VCaP (cell line): ENCODE measurements around the gene TPP2.

Experiments
- H3K27ac ChIP-seq: fragments of 450-650 bp; 2 replicates; pipeline ENCODE4 v1.5.1; 2017
- CTCF ChIP-seq: fragments of 450-650 bp; conservative IDR thresholded peaks from 2 replicates; pipeline ENCODE4 v1.5.1; 2017; ENCODE audit warnings: mild to moderate bottlenecking, moderate library complexity

TPP2 gene

GRCh38 chr13:102718746-102719145, 122.0 kb downstream of the TPP2 start:
- H3K27ac ChIP-seq = no peak overlapping the region
- no peak for TF ChIP-seq CTCF

GRCh38 chr13:102721800-102722231, 125.0 kb downstream of the TPP2 start:
- no peak for TF ChIP-seq CTCF
- no peak overlapping the region for H3K27ac ChIP-seq

DNA sequence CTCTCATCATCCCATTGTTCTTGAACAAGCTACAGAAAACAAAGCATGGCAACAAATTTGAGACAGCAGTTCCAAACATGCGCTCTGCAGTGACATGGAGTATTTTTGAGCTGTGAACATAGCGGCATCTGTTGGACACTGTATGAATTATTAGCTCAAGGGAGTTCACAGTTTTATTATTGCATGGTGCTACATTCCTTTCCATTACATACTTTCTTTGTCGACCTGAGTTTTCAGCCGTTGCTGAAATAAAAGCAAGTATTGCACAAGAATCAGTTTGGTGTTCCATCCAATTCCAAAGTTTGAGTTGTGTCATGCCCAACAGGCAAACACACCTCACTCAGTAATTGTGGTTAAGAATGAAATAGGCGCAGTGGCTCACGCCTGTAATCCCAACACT, 128.1 kb downstream of the TPP2 start:
- no peak overlapping the region for H3K27ac ChIP-seq
- peak; percentile 88 for TF ChIP-seq CTCF

GRCh38 chr13:102726430-102726829, 129.6 kb downstream of the TPP2 start:
- no peak overlapping the region for H3K27ac ChIP-seq
- peak; percentile 56 for TF ChIP-seq CTCF
